ENCODE results near the gene AXIN1.

DNA sequence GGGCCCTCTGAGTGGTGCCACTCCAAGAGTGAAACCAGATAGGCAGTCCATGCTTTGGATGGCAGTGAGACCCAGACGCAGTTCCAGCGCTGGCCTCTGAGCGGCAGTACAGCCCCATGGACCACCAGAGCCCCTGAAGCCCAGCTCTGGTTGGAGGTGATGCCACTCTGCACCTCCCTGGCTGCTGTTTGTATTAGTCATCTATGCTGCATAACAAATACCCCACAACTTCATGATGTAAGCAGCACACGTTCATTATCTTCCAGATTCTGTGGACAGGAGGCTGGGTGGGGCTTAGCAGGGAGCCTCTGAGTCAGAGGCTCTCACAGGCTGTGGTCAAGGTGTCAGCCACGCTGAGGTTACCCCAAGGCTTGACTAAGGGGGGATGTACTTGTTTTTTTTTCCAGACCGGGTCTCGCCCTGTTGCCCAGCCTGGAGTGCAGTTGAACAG lies 39.4 kb upstream of the AXIN1 start:
- TF ChIP-seq POLR2AphosphoS5 (IDR thresholded peaks at IDR 0.05): no peak
- TF ChIP-seq, protein P1, sequence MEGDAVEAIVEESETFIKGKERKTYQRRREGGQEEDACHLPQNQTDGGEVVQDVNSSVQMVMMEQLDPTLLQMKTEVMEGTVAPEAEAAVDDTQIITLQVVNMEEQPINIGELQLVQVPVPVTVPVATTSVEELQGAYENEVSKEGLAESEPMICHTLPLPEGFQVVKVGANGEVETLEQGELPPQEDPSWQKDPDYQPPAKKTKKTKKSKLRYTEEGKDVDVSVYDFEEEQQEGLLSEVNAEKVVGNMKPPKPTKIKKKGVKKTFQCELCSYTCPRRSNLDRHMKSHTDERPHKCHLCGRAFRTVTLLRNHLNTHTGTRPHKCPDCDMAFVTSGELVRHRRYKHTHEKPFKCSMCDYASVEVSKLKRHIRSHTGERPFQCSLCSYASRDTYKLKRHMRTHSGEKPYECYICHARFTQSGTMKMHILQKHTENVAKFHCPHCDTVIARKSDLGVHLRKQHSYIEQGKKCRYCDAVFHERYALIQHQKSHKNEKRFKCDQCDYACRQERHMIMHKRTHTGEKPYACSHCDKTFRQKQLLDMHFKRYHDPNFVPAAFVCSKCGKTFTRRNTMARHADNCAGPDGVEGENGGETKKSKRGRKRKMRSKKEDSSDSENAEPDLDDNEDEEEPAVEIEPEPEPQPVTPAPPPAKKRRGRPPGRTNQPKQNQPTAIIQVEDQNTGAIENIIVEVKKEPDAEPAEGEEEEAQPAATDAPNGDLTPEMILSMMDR (IDR thresholded peaks at IDR 0.05): peak; percentile 59 to 64
